ENCODE results near the gene IQGAP1.
"Not testable (repeated sequence)": the region's sequence is repeated elsewhere in the genome, so short reads cannot be mapped to it uniquely, and the experiment has no call there.

Gene IQGAP1

GRCh38 chr15:90387534-90388461 lies at the start of gene IQGAP1:
IQGAP1 (plus strand) TSS chr15:90388242; CDS start chr15:90388342, 100 bp downstream.
- DNase-seq: peak; percentile 98

- DNase-seq: no peak
These were observed 49.5 kb upstream of the IQGAP1 start for GRCh38 chr15:90338532-90338931.

- DNase-seq: no peak
These were observed 47.7 kb upstream of the IQGAP1 start for GRCh38 chr15:90340345-90340744.

- DNase-seq: no peak
These were observed 44.7 kb upstream of the IQGAP1 start for GRCh38 chr15:90343302-90343790.

- no peak for DNase-seq
These were observed 43.4 kb upstream of the IQGAP1 start for GRCh38 chr15:90344662-90345061.

GRCh38 chr15:90345857-90346256 lies 42.2 kb upstream of the IQGAP1 start:
- DNase-seq: no peak

- not testable (repeated sequence) for DNase-seq
These were observed 40.5 kb upstream of the IQGAP1 start for GRCh38 chr15:90347431-90348065.

GRCh38 chr15:90348456-90348855 lies 39.6 kb upstream of the IQGAP1 start:
- DNase-seq: no peak

GRCh38 chr15:90349072-90349471 lies 39.0 kb upstream of the IQGAP1 start:
- DNase-seq: no peak

GRCh38 chr15:90349821-90350220 lies 38.2 kb upstream of the IQGAP1 start:
- no peak for DNase-seq

GRCh38 chr15:90351479-90352106 lies 36.4 kb upstream of the IQGAP1 start:
- no peak for DNase-seq

- peak; percentile 98 for DNase-seq
These were observed 35.7 kb upstream of the IQGAP1 start, which contains the start of gene ZNF774 for GRCh38 chr15:90352107-90352893. ZNF774 (plus strand) TSS chr15:90352284; CDS start chr15:90354661, 2,377 bp downstream.

GRCh38 chr15:90354986-90355385 lies 33.1 kb upstream of the IQGAP1 start:
- no peak for DNase-seq

GRCh38 chr15:90358124-90359033 lies 29.7 kb upstream of the IQGAP1 start:
- DNase-seq: no peak

GRCh38 chr15:90360746-90361145 lies 27.3 kb upstream of the IQGAP1 start:
- no peak for DNase-seq

GRCh38 chr15:90362936-90363212 lies 25.2 kb upstream of the IQGAP1 start:
- DNase-seq: no peak

GRCh38 chr15:90364251-90364650 lies 23.8 kb upstream of the IQGAP1 start:
- no peak for DNase-seq

- DNase-seq: no peak
These were observed 22.5 kb upstream of the IQGAP1 start for GRCh38 chr15:90365414-90366055.

- no peak for DNase-seq
These were observed 20.5 kb upstream of the IQGAP1 start for GRCh38 chr15:90367576-90367975.

- DNase-seq: no peak
These were observed 13.0 kb upstream of the IQGAP1 start for GRCh38 chr15:90375071-90375470.

GRCh38 chr15:90376789-90377188 lies 11.3 kb upstream of the IQGAP1 start:
- DNase-seq: peak; percentile 68
